Stimulated activated CD4-positive, alpha-beta T cell treated with anti-CD3 and anti-CD28 coated beads, Interleukin-4, amount 100 ng/mL, for 1 hour (primary cell): ENCODE measurements around the gene CYBB.

Experiments
- DNase-seq: peaks from one replicate; pipeline ENCODE4 v3.0.0-alpha.2; 2020

The CYBB gene

DNA sequence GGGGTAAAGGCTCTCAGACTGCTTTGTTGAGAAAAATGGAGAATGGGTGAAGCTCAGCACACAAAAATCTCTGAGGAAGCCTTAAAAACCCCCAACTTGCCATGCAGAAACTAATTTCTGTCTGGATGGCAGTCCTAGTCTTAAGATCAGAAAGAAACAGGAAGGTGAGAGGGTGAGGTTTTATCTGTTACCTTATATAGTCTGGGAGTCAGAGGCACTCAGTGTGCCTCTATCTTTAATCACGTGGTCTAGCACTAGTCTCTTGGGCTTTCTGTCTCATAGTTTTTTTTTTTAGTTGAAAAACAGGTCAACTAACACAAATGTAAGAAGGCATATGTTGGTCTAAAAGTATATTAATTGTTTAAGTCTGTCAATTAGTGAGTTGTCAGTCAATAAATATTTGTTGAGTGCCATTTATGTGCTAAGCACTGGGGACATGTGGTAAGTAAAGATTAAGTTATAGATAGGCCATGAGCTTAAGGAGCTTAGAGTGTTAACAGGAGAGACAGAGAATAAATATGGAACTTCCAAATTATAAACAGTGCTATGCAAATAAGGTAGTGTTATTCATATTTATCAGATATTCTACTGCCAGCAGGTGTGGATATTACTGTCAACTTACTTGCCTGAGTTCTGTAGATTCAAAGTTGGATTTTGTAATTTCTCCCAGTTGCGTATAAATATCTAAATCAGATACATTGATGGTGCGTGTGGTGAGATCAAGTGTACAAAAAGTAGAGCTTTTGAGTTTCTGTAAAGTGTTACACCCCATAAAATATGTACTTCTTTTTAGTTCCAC, 7.0 kb downstream of the CYBB start:
- no peak for DNase-seq

DNA sequence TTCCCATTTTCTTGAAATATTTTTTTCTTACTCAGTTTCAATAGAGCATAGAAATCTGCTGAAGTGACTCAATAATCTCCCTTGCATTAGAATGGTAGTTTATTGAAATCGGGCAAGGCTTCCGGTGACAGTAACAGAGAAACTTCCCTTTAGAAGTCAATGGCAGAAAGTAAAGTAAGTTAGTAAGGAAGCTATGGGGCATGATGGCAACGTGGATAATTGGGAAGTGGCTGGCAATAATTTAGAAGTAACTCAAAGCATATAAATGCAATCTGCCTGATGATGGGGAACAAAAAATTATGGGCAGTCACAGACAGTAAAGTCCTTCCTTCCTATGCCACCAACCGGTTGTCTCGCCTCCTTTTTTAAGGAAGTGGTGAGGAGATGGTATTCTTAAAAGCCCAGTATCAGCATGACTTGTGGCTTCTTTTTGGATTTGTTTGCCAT, 7.6 kb downstream of the CYBB start:
- no peak for DNase-seq

DNA sequence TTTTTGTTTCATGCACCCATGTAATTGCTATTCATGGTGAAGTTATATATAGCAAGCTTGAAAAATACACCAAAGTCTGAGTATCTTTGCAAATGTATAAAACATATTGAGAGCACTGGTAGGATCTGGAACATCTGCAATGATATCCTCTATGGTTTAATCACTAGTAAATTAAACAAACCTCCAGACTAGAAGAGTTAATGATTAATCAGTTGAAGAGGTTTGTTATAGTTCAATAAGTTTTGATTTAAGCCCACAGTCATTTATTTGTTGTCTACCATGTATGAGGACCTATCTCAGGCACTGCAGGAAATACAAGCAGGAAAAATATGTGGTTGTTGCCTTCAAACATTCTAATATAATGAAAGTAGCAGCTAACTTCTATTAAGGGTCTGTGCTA, 16.5 kb downstream of the CYBB start:
- DNase-seq: no peak

DNA sequence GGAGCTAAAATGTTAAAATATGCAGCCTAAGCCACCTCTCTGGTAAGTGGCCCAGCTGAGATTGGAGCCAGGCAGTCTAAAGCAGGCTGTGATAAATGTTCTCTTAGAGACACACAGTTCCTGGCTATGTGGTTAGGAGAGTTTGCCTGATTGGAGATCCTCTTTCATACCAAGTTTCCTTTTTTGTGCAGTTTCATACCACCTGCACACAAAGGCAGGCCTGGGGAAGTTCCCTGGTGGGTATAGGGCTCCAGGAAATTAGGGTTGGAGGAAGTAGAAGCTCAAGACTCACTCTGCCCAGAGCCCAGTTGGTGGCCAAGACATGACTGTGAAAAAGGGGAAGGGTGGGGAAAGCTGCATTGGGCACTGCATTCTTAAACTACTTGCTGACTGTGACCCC, 16.9 kb downstream of the CYBB start:
- DNase-seq: no peak

DNA sequence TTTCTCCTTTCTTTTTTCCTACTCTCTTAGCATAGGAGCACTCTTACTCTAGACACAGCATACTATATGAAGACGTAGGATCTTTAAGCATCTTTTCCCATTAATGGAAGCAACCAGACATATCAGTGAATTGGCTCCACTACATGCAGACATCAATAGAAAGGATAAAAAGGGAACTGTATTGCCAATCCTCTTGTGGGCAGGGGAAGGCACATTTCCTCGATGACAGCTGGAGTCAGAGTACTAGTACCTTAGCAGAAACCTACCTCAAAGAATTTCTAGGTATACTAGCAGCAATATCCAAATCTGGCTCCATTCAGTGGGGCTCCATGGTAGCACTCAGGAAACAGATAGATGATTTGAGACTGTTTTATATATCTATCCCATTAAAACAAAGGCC, 20.1 kb downstream of the CYBB start:
- DNase-seq: no peak

DNA sequence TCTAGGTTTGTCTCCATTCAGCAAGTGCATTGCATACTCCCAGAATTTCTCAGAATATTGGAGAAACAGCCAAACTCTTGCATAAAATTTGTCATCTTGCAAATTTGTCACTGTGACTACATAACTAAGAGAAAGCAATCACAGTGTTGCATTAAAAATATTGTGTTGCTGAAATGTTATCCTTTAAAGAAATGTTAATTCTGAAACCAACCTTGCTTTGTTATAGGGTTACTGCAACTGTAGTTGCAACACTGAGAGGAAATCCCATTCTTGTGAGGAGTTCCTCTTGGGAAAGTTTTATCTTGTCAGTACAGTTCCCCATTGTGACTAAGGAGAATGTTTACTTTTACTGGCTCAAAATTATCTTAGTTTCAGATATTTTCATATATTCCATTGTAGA, 20.9 kb downstream of the CYBB start:
- DNase-seq: no peak

DNA sequence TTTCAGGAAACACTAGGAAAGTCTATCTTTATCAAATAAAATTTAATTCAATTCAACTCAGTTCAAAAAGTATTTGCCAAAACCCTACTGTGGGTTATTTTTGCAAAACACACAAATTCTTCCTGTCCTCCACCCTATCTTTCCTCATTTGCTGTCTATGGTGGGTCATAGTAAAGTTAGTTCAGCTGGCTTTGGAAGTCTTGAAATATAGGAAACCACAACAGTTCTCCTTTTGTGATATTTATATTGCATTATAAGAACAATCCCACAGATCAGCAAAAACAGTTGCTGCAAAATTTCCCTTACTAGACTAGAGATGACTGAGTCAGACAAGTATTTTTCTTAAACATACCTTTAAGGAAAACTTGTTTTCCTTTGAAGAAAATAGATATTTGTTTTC, 22.2 kb downstream of the CYBB start:
- DNase-seq: no peak

DNA sequence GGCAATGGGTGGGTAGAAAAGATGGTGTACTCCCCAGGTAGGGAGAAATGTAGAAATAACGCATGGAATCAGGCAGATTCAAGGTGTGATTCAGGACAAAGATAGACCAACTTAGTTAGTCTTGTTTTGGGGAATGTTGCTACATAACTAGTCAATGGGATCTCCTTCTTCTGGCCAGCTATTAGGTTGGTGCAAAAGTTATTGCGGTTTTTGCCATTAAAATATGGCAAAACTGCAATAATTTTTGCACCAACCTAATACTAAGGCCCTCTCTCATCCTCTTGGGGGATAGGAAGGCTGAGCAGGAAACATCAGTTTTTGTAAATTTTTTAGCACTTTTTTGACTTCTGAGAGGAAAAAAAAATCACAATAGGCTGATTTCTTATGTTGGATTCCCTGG, 23.2 kb downstream of the CYBB start:
- no peak for DNase-seq

DNA sequence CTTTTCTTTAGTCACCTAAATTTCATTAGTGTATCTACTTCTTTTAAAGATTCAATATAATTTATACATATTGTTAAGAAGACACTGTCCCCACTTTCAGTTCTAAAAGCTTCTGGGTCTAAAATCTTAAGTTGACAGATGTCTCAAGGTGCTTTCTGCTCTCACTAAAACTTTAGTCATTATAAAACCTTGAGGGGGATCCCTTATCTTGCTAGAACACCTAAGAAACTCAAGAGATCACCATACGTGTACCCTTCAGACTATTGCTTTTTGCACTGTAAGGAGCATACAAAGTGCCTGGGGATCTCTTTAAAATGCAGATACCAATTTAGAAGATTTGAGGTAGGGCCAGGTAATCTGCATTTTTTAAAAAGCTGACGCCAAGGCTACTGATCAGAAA, 30.1 kb downstream of the CYBB start:
- DNase-seq: no peak

DNA sequence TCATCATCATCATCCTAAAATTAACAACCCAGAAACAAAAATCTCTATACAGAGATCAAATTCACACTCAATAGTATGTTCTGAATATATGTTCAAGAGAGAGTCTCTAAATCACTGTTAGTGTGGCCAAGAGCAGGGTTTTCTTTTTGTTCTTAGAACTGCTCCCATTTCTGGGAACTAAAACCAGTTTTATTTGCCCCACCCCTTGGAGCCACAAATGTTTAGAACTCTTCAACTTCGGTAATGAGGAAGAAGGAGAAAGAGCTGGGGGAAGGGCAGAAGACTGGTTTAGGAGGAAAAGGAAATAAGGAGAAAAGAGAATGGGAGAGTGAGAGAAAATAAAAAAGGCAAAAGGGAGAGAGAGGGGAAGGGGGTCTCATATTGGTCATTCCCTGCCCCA, 32.3 kb downstream of the CYBB start:
- no peak for DNase-seq

DNA sequence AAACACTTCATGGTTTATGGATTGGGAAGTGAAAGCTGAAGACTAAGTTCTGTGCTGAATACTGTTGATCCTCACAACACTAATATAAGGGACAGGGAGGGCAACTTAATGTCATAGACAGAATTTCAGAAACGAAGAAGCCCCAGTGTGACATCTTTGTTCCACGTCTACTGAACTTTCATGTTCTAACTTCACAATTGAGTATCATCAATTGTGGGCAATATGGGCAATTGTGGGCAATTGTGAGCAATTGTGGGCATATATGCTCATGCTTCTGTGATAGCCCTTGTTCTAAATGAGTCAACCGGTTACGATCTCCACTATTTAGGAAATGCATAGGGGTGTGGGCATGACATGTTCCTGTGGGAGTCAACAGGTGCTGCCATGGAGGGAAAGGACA, 33.7 kb downstream of the CYBB start:
- DNase-seq: no peak

DNA sequence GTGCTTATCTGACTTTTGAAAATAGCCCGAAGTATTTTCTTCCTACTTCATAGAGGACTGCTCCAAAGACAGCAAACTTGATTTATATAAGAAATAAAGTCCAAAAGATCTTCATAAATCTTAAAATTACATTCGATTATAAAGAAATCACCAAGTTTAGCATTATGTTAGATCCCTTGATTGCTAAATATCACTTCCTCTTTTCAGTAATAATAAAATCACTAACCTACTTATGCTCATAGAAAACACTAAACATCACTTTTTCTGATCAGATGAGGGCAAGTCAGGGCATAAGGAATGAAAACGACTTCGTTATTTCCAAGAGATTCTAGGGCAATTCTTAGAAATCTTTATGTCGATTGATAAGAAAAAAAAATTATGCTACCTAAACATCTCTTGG, 35.5 kb downstream of the CYBB start:
- DNase-seq: no peak

DNA sequence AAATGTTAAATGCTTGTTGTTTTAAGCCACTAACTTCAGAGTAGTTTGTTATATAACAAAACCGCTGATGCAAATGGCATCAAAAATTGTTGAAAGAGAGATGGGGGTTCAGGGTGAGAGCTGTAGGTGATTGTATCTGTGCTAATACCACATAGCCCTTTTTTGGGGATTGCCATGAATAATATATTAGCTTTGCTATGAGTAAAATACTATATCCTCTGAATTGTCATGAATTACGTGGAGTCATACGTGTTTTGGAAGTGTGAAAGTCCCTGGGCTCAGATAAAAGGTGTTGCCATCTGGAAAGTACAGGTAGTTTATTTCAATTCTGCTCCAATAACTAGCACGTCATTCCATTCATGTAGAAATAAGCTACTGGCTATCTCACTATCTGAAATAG, 36.9 kb downstream of the CYBB start:
- DNase-seq: no peak

DNA sequence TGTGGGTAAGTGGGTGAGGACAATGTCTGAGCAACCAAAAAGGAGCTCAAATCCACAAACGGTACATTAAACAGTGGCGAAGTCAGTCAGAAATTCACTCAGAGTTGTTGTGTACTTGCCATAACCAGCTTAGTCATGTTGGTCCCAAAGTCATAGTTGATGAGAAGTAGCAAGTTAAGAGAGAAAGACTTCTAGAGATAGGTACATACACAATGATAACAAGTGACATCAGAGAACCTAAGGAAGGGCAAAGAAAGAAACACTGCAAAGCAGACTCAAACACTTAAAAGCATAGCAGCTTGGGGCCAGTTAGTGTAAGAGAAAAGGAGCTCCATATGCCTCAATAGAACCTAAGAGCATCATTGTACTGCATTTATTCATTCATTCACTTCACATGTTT, 37.3 kb downstream of the CYBB start:
- no peak for DNase-seq

DNA sequence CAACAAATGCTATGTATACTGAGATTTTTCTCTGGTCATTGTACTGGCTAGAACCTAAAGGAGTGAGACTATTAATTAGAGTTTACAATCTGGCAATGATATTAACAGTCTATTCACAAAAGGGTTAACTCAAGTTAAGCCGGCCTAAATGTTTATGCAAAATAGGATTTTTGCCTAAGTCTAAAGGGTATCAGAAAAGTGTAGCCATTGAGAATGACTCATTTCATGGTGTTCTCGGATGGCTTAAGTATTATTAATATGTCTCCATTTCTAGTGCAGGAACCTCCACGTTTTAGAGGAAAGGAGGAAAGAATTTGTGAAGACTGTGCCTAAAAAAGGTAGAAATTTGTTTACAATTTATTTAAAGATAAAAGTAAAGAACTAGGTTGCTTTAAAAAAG, 37.7 kb downstream of the CYBB start:
- no peak for DNase-seq

DNA sequence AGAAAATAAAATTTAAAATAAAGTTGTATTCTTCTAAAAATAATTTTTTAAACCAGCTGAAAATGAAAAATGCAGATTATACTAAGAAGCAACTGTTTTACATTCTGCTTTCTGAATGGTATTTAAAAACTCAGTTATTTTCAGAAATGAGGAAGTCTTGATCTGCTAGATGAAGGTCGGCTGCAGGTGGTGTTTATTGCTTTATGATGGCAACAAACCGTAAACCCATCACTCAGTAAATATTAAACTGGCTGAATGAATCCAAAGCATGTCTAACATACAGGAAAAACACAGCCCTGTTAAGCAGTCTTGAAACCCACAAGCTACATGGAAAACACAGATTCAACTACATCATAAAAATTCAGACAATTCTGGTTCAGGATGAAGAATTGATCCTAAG, 38.2 kb downstream of the CYBB start:
- DNase-seq: no peak

DNA sequence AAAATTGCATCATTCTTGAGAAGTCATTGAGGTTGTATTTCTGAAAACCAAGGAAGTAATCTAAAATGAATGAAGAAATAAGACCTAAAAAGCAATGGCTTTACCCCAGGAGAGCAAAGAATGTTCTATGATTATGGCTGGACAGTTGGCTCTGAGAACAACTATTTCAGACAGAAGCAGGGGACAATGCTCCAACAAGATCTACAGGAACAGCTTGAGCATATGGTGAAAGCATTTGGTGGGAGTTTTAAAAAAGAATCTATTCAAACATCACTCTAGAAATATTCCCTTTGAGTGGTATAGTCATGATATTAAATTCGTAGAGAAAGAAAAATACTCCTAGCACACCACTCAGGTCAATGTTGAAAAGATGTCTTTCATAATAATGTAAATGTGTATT, 40.8 kb downstream of the CYBB start:
- no peak for DNase-seq

DNA sequence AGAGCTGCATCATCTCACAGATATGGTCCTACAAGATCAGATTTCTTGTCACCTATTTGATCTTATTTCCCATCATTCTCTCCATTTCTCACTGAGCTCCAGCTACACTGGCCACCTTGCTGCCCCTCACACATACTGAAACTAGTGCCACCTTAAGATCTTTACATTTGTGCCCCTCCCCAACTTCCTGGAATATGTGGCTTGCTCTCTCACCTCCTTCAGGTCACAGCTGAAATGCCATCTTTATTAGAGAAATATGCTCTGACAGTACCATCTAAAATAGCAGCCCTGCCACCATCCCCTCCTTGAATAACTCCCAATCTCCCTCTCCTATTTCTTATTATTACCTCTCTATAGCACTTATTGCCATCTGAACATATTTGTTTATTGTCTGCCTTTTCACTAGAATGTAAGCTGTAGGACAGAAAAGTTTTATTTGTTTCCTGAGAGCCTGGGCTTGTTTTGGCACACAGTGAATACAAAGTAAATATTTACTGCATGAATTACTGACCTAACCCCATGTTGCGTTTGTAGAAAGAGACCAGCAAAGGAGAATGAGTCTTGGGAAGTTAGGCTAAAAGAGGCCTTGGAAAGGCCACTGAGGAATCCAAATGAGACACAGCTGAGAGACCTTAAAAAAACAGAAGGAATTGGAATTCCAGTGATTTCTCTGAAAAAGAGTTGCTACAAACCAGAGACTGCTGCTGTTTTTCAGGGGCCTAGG, 44.8 kb downstream of the CYBB start:
- no peak for DNase-seq

DNA sequence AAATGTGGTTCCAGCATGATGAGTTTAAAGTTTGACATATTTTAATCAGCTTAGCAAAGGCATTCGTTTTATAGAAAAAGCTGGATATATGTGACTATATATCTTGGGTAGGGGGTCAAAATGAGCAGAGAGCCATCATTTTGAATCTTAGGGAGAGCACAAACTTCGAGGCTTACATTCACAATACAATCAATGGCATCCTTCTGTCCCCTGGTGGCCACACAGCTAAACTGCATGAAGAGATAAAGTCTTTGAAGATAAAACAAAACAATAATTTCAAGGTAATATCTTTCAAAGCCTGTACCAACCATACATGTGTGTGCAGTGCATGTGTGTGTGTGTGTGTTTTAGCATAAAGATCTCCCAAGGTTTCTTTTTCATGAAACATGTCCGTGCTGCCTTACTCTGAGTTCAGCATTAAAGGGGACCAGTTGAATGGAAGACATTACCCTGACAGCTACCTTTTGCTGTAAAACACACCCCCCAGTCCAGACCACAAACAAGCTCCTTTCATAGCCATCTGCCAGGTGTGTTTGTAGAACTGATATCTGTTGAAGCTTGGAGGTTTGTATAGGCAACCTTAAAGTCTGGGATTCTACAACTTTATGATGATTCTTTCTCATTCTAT, 45.5 kb downstream of the CYBB start:
- peak; percentile 46 for DNase-seq

DNA sequence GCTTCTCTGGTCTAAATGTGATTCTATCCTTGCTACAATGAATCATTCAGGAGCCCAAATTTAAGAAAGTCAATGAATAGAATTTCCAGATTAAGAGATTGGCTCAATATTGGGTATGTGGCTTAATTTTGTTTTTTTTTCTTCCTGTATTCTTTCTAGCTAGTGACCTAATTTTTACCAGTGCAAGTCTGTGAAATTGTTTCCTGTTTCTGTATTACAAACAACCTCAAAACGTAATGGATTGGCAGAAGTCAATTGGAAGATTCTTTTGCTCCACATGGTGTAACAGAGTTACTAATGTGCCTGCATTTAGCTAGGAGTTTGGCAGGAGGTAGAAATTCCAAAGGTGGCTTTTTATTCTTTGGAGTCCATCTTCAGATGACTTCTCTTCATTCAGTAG, 49.9 kb downstream of the CYBB start:
- DNase-seq: no peak

DNA sequence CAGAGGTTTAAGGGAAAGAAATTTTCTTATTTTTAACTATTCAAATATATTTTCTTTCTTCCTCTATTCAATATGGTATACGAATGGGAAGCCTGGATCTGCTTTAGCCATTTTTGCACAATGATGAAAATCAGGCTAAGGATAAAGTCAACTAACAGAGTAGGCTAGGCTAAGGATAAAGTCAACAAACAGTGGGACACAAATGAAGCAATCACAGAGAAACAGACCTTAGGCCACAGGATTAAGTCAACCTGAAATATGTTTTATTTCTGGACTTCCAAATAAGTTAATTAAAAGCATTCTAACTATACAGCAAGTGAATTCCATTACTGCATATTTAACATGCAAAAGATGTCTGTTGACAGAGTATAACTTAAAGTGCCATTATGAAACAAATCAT, 50.5 kb downstream of the CYBB start:
- no peak for DNase-seq

DNA sequence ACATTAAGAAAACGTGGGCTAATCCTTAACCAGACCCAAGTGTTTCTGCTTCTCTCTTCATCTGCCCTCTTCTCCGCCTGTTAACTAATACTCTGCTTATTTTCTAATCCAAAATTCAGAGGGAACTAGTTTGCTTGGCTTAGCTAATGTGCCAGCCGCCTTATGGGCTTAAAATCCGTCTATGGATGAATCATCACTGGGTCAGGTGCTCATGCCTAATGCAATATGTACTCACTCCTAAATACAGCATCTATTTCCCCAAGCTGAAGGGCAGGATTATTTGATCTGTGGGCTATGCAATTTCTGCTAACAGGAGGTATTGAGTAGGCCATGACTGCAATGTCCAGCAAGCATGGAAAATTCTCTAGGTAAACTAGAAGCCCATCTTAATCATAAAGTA, 55.1 kb downstream of the CYBB start:
- DNase-seq: no peak

DNA sequence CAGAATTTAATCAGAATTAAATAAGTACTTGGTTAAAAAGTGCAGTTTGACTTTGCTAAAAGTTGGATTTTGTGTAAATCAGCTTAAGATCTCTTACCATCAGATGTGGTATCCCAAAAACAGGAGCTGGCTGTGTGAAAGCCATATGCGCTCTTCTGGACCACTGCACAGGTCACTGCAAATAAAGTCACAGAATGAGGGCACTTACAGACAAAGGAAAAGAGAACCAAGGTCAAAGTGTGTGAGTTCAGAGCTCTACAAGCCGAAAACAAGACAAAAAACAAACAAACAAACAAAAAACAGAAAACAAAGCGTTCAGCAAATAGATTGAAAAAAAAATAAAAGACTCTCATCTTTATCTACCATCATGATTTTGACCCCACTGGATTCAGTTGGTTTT, 61.1 kb downstream of the CYBB start:
- no peak for DNase-seq

DNA sequence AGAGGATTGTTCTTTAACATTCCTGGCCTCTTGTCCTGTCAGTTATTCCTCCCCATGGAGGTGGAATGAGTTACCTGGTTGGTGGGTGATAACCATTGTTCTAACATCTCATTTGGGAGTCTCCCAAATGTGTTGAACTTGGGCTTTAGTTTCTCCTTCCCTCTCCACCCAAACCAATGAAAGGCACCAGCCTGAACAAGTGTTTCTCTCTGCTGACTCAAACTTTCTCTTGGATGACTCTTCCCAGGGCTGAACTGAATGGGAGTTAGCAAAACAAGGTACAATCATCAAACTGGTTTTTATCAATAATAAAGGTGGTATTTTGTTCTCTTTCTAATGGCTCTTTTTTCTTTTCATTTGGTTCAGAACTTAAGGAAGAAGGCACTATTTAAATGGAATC, 64.8 kb downstream of the CYBB start:
- DNase-seq: no peak
